OCI-LY1 (cell line): ENCODE results near the gene SLCO4A1.

Source experiments
- H2AFZ ChIP-seq: fragments of 200-600 bp; sonication (generic), shearing (Covaris generic); 2 replicates; pipeline ENCODE4 v1.6.0; 2014; ENCODE audit warnings: antibody characterized with exemption, mild to moderate bottlenecking, low read length
- H3F3A ChIP-seq: fragments of 200-600 bp; sonication (generic), shearing (Covaris generic); 2 replicates; pipeline ENCODE4 v1.6.0; 2014; ENCODE audit warnings: mild to moderate bottlenecking, antibody characterized with exemption, low read length, moderate library complexity; ENCODE audit not compliant: insufficient read depth
- H3K27ac ChIP-seq: fragments of 200-600 bp; sonication (generic); 2 replicates; pipeline ENCODE4 v1.5.1; 2014; ENCODE audit warnings: low read length, mixed run types, mild to moderate bottlenecking, low read depth; ENCODE audit not compliant: poor library complexity, severe bottlenecking
- H3K27me3 ChIP-seq: fragments of 200-600 bp; sonication (generic); 2 replicates; pipeline ENCODE4 v1.6.0; 2014; ENCODE audit warnings: antibody characterized with exemption, mild to moderate bottlenecking, low read length, moderate library complexity; ENCODE audit not compliant: insufficient read depth
- H3K36me3 ChIP-seq: fragments of 200-600 bp; sonication (generic); 2 replicates; pipeline ENCODE4 v1.6.1; 2014; ENCODE audit warnings: mild to moderate bottlenecking, antibody characterized with exemption, low read length, moderate library complexity, mixed read lengths; ENCODE audit not compliant: insufficient read depth
- H3K4me1 ChIP-seq: fragments of 200-600 bp; sonication (generic); 2 replicates; pipeline ENCODE4 v1.5.1; 2014; ENCODE audit warnings: mild to moderate bottlenecking, low read length, moderate library complexity; ENCODE audit not compliant: insufficient read depth, severe bottlenecking
- H3K4me2 ChIP-seq: fragments of 200-600 bp; sonication (generic), shearing (Covaris generic); 2 replicates; pipeline ENCODE4 v1.6.1; 2014; ENCODE audit warnings: low read length
- H3K4me3 ChIP-seq: fragments of 200-600 bp; sonication (generic); 2 replicates; pipeline ENCODE4 v1.5.1; 2014; ENCODE audit warnings: low read length, low read depth, mild to moderate bottlenecking, mixed read lengths; ENCODE audit not compliant: poor library complexity, severe bottlenecking
- H3K79me2 ChIP-seq: fragments of 200-600 bp; shearing (Covaris generic); 2 replicates; pipeline ENCODE4 v1.6.1; 2016; ENCODE audit warnings: mixed run types, low read length, mixed read lengths; ENCODE audit not compliant: insufficient read depth
- H3K9ac ChIP-seq: fragments of 200-600 bp; sonication (generic), shearing (Covaris generic); 2 replicates; pipeline ENCODE4 v1.6.1; 2014; ENCODE audit warnings: mild to moderate bottlenecking, low read length, mixed read lengths
- H3K9me2 ChIP-seq: fragments of 200-600 bp; sonication (generic), shearing (Covaris generic); 2 replicates; pipeline ENCODE4 v1.6.1; 2014; ENCODE audit warnings: low read depth, mild to moderate bottlenecking, low read length, mixed read lengths
- H3K9me3 ChIP-seq: fragments of 200-600 bp; shearing (Covaris generic); 2 replicates; pipeline ENCODE4 v1.6.1; 2014; ENCODE audit warnings: low read length, mixed read lengths
- H4K20me1 ChIP-seq: fragments of 200-600 bp; sonication (generic), shearing (Covaris generic); 2 replicates; pipeline ENCODE4 v1.6.0; 2016; ENCODE audit warnings: mild to moderate bottlenecking, low read length; ENCODE audit not compliant: insufficient read depth
- CTCF ChIP-seq: fragments of 200-600 bp; sonication (generic), shearing (Covaris generic); IDR thresholded peaks from 2 replicates; pipeline ENCODE4 v1.5.1; 2017; ENCODE audit warnings: mild to moderate bottlenecking, antibody characterized with exemption, low read length, moderate library complexity, mixed read lengths
- EZH2 ChIP-seq: fragments of 200-600 bp; sonication (generic), shearing (Covaris generic); IDR thresholded peaks from 2 replicates; pipeline ENCODE4 v1.8.0; 2017; ENCODE audit warnings: borderline replicate concordance, mixed run types, mild to moderate bottlenecking, antibody characterized with exemption, low read length, moderate library complexity, mixed read lengths

Gene SLCO4A1

GRCh38 chr20:62606551-62607201, 35.6 kb upstream of the SLCO4A1 start:
- no peak overlapping the region for H2AFZ ChIP-seq
- TF ChIP-seq CTCF (no peak), EZH2 (no peak)
- H3K4me1 ChIP-seq: peaks cover 4% of the 10 kb centered on the region
- H3K9me2 ChIP-seq: no peaks in the 10 kb centered on the region
- H3K27me3 ChIP-seq: peaks cover 29% of the 10 kb centered on the region
- H3K4me2 ChIP-seq: no peak overlapping the region
- H3F3A ChIP-seq: no peaks in the 10 kb centered on the region
- no peaks in the 10 kb centered on the region for H3K36me3 ChIP-seq
- no peak overlapping the region for H3K9ac ChIP-seq
- no peaks in the 10 kb centered on the region for H4K20me1 ChIP-seq
- no peaks in the 10 kb centered on the region for H3K9me3 ChIP-seq
- no peak overlapping the region for H3K4me3 ChIP-seq
- H3K27ac ChIP-seq: no peak overlapping the region
- H3K79me2 ChIP-seq: no peaks in the 10 kb centered on the region

- Histone ChIP-seq H3K79me2 (no peaks in the 10 kb centered on the region), H3K36me3 (no peaks in the 10 kb centered on the region), H3K4me2 (no peak overlapping the region), H3K9me2 (no peaks in the 10 kb centered on the region), H3K4me3 (no peak overlapping the region), H3K27me3 (peaks cover 29% of the 10 kb centered on the region), H3K9ac (no peak overlapping the region), H3K4me1 (peaks cover 4% of the 10 kb centered on the region), H3K27ac (no peak overlapping the region), H4K20me1 (no peaks in the 10 kb centered on the region), H3K9me3 (no peaks in the 10 kb centered on the region), H3F3A (no peaks in the 10 kb centered on the region), H2AFZ (no peak overlapping the region)
- TF ChIP-seq EZH2 (no peak), CTCF (no peak)
Measured at GRCh38 chr20:62607366-62608217, 34.7 kb upstream of the SLCO4A1 start.

- Histone ChIP-seq H3K79me2 (no peaks in the 10 kb centered on the region), H3K27ac (no peak overlapping the region), H3F3A (no peaks in the 10 kb centered on the region), H2AFZ (no peak overlapping the region), H3K4me2 (no peak overlapping the region), H3K9me2 (no peaks in the 10 kb centered on the region), H3K36me3 (no peaks in the 10 kb centered on the region), H3K4me1 (peaks cover 4% of the 10 kb centered on the region), H3K9me3 (no peaks in the 10 kb centered on the region), H3K27me3 (peaks cover 29% of the 10 kb centered on the region), H4K20me1 (no peaks in the 10 kb centered on the region), H3K9ac (no peak overlapping the region), H3K4me3 (no peak overlapping the region)
- TF ChIP-seq CTCF (no peak), EZH2 (no peak)
Measured at GRCh38 chr20:62608218-62608565, 34.1 kb upstream of the SLCO4A1 start.
